Mucosa of stomach (tissue), 1 donor: Measurements from ENCODE around the gene OLA1.

Experiments
- H3K27me3 ChIP-seq: one replicate; pipeline ENCODE4 v1.7.0; 2013; ENCODE audit warnings: mild to moderate bottlenecking, low read length; ENCODE audit not compliant: control insufficient read depth, insufficient read depth
- H3K36me3 ChIP-seq: one replicate; pipeline ENCODE4 v1.7.0; 2013; ENCODE audit warnings: low read length; ENCODE audit not compliant: control insufficient read depth, insufficient read depth
- H3K4me1 ChIP-seq: one replicate; pipeline ENCODE4 v1.7.0; 2013; ENCODE audit warnings: mild to moderate bottlenecking, low read length; ENCODE audit not compliant: control insufficient read depth, insufficient read depth
- H3K4me3 ChIP-seq: one replicate; pipeline ENCODE4 v1.7.0; 2013; ENCODE audit warnings: low read length
- H3K9ac ChIP-seq: one replicate; pipeline ENCODE4 v1.7.0; 2013; ENCODE audit warnings: mild to moderate bottlenecking, low read length, moderate library complexity
- H3K9me3 ChIP-seq: one replicate; pipeline ENCODE4 v1.7.0; 2013; ENCODE audit warnings: mild to moderate bottlenecking, low read length, moderate library complexity; ENCODE audit not compliant: control insufficient read depth
- donor health status: Pancreatic carcinoma.

The OLA1 gene

GRCh38 chr2:174023591-174024523 is 224.5 kb downstream of the OLA1 start:
- H3K36me3 ChIP-seq, result no peaks in the 10 kb centered on the region
- H3K9me3 ChIP-seq, result no peaks in the 10 kb centered on the region
- no peak overlapping the region for H3K9ac ChIP-seq
- no peaks in the 10 kb centered on the region for H3K27me3 ChIP-seq
- no peak overlapping the region for H3K4me3 ChIP-seq
- no peaks in the 10 kb centered on the region for H3K4me1 ChIP-seq
